ENCODE measurements around the gene CD180.

Gene CD180

DNA sequence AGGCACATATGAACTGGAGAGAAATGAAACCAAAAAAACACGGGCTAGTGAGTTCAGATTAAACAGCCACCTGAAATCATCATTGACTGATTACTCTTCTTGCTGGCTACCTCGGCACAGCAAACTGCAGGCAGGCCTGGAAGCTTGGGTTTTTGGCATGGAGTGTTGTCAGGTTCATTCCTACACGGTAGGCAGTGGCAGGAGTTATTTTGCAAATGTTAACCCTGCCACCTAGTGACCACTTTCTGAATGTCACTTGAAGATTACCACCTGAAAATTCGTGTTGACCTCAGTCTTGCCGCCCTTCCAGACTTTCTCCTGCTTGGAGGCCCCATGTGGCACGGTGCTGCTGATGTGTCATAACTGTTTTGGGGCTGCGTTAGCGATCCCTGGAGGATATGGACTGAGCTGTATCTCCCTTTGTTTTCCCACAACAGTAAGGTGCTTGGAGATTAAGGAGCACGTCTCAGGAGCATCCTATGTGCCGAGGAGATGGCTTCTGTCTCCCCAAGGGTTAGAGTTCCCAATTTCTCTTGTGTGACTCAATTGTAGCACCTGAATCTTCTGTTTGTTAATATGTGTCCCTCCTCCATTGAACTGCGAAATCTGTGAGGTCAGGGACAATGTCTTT lies 12.7 kb upstream of the CD180 start:
- peak; percentile 49 for DNase-seq

DNA sequence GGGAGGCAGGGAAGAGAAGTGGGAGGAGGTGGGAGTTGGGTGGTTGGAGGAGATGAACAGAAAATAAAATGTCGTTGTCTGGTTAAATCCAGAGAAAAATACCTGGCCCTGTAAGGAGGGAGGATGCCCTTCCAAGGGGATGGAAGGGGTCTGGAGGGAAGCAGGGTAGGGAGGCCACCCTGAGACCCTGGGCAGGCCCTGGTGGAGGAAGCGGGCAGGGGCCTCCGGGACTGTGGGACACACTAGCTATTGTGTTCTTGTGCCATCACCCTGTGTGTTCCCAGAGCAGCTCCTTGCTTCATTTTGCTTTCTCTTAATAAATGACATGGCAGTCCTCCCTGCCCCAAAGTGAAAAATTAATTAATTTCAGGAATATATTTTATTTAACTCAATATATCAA lies 11.8 kb upstream of the CD180 start:
- DNase-seq, result no peak

DNA sequence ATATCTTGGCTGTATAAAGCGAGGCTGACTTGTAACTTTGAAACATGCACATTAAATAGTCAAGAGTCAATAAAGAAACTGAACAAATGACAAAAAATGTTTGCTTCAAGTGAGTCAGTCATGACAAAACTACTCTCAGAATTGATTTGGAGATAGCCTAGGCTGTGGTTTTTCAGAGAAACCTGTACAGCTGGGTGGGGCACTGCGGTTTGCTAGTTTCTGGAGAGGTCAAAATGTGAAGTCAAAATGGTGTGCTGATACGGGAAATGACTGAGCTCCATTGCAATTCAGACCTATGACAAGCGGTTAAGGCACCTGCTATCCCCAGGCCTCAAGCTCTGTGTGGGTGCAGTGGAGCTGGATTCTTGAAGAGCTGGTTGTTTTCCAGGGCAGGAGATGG lies 10.3 kb upstream of the CD180 start:
- DNase-seq, result no peak

DNA sequence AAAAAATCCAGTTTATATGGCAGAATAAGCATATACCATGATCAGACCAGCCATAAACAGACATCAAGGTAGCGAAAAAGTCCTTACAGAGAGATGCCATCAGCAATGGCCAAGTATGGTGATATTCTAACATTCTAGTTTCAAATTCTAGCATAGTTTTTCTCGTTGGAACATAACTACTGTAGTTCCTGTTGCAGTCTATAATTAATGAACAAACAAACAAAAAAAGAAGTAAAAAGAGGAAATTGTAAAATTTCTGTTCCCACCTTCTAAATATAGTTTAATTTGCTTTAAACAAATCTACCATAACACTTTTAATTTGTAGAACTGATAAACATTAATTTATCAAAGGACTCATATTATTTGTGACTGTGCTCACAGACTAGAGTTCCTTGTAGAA lies 9.9 kb upstream of the CD180 start:
- DNase-seq, result no peak

DNA sequence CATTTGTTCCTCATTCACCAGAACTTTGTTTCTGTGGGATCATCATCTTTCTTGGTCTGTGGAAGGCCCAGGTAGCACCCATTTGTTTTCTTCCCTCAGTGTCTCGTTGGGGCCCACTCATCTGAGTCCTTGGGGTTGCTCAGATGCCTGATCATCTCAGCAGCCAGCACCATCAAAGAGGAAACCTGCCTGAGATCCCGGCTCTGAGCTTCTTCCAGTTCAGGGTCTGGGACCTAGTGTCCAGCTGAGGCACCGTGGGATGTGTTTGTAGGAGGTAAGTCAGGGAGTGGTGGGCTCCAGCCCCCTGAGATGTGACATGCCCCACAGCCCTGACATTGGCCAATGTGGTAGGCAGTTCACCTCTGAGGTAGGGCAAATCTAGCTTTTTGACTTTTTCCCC lies 9.4 kb upstream of the CD180 start:
- no peak for DNase-seq

DNA sequence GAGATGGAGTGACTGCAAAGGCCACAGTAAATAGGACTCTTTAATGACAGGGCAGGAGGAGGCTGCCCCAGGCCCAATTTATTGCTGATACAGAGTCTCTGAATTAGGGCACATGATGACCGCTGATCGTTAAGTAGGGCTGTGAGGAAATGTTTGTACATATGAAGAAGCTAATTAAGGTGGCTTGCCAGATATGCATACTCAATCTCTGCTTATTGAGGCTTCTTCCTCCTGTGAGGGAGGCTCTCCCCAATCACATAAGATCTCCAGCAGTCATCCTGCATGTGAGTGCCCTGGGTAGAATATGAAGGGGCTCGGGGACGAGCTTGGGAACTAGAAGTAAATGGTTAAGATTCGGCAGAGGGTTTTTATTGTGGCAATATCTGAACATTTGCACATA lies 8.2 kb upstream of the CD180 start:
- DNase-seq, result no peak

DNA sequence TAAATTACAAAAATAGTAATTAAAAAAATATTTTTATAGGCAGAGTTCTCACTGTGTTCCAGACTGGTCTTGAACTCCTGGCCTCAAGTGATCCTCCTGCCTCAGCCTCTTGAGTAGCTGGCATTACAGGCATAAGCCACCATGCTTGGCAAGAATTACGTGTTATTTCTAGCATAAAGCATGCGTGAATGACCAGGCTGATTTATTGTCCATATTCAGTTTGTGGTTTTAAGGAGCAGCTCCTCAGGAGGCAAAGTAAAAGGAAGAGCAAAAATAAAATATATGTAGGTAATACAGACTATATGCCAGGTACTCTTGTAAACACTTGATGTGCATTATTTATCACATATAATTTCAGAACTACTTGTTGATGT lies 7.1 kb upstream of the CD180 start:
- no peak for DNase-seq

DNA sequence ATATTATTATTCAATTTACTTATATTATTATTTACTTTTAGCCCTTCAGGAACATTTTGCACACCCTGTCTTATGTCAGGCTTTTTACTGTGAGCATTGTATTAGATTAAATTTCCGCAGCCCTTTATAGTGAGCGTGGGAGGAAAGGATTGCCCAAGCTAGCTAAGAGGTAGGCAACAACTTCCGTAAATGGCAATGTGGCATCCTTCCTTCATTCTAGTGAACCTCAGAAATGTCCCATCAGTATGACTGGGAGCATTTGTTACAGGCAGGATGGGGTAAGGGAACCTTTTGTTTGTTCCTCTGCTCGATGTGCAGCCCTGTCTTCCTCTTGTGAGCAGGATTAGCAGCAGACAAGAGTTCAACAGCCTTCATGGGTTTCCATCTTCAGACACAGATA lies 6.2 kb upstream of the CD180 start:
- no peak for DNase-seq

DNA sequence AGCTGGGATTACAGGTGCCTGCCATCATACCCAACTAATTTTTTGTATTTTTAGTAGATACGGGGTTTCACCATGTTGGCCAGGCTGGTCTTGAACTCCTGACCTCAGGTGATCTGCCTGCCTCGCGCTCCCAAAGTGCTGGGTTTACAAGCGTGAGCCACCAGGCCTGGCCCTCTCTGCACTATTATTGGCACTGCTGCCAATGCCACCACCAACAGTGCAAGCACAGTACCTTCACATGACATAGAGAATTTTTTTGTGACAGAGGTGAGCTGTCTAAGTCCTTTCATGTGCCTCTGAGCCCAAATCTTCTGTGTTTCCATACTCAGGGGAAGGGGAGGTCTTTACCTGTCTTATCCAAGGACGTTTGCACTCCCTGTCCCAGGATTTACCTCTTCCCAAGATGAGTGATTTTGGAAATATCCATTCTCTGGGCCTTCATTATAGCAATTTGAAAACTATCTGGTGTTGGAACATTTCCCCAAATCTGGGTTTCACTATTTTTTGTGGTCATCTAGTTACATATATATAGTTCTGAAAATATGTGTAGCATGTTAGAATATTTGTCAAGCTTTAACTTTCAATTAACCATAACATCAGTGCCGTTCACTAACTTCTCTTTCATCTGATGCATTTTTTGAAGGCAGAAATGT lies 5.4 kb upstream of the CD180 start:
- DNase-seq, result no peak

DNA sequence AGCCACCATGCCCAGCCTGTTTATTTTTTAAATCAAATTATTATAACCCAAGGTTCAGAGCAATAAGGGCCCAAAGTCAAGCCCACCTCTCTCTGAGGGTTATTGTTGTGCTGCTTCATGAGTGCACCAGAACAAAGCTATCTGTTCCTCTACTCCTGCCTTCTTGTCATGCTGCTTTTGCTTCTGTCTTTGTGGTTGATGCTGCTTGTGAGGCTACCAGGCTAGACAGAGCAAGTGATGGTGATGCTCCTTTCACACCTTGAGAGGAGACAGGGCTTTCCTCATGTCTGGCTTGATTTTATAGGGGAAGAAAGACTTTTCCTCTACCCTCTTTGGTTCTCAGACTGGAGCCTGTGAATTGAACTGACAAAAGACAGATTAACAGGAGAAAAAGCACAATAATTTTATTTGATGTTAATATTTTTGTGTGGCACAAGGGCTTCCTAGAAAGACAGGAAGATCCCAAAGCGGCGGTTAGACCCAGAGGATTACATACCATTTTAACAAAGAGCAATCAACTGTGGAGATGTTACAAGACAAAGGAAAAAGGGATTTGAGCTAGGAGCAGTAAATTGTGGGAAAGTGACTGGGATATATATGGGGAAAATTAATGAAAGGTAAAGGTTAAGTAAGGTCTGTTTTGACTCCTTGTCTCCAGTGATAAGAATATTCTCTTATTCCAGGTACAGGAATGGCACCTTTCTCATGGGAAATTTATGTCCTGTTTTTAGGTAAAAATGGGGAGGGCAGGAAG lies 4.4 kb upstream of the CD180 start:
- no peak for DNase-seq

DNA sequence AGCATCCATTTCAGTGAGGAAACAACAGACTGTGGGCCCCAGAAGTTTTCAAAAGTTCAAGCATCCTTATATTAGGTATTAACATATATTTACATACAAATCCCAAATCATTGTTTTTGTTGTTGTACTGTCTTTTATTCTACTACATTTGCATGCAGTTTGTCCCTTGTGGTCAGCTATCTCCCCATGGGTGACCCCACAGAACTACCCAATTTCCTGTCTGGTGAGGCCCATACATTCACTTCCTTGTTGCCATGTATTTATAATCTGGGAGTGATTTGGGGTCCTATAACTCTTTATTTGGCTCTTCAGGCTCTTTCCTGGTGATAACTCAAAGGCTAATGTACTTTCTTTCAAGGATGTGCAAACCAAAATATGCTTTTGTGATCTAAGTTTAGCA lies 3.3 kb upstream of the CD180 start:
- no peak for DNase-seq

DNA sequence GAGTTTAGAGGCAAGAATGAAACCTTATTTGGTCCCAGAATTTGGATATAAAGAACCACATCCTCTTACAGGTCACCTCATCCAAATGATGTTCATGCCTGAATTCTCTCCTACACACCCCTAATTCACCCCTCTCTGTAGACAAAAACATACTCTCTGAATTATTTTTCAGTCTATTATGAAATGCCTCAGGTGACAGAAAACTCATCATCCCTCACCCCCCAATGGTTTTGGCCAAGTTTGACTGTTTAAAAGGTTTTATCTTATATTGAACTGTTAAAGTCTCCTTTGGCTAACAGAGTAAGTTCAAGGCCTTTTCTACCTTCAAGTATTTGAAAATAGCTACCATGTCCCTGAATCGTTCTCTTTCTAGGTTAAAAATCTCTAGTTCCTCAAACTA lies 2.3 kb upstream of the CD180 start:
- no peak for DNase-seq

DNA sequence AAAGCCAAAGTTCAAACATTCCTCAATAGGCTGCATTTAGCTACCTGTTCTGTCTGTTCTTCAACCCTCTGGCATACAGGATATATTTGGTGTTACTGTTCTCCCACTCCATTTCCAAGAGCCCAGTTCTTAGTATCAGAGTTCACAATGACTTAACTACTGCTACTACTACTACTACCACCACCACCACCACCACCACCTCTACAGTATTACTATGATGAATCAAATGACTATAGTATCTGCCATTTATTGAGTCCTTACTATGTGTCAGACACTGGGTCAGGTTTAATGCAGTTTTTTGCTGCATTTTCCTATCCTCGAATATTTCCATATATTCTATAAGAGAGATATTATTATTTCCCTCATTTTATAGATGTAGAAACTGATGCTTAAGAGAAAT lies 937 bp upstream of the CD180 start:
- DNase-seq, result no peak

DNA sequence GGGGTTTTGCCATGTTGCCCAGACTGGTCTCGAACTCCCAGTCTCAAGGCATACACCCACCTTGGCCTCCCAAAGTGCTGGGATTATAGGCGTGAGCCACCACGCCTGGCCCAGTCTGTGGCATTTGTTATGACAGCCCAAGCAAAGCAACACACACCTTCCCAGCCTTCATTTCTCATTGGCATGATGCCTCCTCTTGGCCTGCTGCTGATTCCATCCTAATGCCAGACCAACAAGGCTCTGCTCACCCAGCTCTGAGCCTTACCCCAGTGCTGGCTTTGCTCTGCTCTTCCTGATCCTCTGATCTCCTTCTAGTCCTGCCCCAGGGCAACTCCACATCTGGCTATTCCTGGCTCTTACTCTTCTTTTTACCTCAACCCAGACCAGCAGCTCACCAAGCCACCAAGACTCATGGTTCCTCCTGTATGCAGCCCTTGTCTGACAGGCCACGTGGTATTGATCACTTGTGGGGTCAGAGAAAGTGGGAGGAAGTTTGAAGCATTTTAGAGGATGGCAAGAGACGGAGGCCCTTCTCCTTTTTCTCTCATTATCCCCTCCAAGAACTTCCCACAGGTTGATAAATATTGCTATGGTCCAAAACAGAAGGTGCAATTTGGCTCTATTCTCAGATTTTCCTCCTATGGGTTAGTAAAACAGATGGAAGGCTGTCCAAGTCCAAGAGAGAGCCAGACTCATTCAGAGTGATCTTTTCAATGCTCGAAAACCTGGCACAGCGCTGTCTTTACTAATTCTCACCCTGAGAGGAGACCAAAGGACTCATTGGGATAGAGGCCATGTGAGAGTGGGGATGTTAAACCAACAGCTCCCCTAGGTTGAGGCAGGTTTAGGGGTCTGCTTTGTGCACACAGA lies 958 bp downstream of the CD180 start:
- no peak for DNase-seq

DNA sequence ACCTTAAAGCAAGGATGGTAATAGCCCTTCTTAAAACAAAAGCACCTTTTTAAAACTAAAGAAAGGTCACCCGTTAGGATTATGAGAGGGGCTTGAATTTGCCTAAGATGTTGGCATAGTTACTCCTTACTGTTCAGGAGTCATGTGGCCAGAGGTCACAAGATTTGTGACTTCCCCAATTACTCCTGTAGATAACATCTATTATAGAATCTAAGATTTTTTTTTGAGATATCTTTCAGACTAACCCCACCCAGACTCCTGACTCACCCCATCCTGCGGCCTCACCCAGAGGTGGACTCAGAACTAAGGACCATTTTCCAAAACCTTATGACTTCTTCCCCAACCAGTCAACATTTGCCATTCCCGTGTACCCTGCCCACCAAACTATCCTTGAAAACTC lies 2.4 kb downstream of the CD180 start:
- no peak for DNase-seq

DNA sequence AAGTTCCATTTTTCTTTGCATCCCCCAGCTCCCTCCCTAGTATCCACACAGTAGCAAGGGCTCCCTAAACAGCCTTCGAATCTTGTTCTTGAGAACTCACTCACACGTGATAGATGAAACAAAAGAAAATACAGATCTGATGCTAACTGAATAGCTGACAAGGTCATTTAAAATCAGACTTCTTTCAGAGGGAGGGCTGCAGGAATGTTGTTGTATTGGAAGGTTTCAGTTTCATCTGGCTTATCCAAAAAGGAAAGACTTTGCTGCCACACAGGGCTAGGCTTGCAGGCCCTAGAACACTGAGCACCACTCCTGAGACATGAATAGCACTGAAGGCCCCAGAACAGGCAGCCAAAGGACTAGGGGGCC lies 3.2 kb downstream of the CD180 start:
- no peak for DNase-seq

DNA sequence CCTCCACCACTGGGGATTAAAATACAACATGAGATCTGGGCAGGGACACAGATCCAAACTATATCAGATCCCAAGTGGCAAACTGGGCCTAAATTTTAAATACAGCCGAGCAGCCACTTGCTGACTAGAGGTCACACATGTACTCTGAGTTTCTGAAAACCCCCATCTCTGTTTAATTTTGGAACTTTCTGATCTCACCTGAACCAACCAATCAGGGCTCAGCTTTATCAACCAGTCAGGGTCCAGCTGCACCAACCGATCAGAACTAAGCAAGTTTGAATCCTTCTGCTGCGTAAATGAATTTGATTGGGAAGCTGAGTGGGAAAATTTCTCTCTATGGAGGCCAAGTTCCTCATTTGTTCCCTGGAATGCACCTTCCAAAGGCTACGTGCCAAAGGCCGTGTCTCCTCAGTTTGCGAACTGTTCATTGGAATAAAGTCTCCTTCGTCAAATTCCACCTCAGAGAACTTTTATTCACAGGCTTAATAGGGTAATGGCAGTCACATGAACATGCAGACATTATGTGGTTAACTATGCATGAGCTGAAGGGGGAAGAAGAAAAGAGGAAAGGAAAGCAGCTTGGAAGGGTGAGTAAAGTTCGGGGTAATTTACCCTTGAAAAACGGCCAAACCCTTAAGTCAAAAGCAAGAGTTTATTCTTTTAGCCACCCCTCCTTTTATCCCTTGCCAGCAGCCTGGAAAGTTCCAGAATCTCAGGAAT lies 3.7 kb downstream of the CD180 start:
- no peak for DNase-seq

DNA sequence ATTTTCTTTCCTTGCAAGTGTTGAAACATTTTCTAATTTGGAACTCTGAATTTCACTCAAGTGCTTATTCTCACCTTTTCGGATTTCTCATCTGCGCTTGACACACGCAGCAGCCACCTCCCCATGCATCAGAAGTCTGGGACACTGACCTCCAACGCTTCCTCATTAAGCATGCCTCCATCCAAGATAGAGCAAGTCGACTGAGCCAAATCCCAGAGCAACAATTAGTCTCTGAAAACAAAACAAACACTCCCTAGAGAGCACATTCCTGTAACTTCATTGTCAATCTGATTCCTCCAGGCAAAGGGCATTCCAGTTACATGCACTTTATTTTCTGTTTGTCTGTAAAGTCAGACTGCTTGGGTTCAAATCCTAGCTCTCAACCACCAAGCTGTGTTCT lies 5.7 kb downstream of the CD180 start:
- no peak for DNase-seq

DNA sequence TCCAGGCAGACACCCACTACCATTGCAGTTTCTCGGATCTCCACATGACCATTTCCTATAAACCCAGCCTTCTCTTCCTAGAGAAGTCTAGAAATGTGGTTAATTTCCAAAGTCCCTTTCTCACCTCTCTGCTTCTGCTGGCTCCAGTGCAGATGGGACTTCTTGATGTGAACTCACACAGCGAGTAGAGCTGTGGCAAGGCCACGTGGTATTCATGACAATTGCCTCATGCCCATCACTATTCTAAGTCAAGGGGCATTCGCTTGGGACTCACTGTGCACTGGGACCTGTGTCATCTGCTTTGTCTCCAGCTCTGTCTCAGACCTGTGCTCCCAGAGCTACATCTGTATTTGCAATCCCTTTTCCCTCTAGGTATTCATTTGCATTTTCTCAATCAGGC lies 6.2 kb downstream of the CD180 start:
- no peak for DNase-seq

DNA sequence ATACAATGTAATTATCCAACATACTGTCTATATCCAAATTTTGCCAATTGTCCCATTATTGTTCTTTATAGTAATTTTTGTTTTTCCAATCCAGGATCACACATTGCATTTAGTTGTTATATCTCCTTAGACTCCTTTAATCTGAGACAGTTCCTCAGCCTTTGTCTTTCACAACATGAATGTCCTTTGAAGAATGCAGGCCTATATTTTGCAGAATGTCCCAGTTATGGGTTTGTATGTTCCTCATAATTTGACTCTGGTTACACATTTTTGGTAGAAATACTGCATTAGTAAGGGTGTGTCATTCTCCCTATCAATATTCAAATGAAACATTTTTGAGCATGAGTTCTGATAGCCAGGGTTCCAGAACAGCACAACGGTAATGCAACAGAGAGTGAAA lies 6.7 kb downstream of the CD180 start:
- DNase-seq, result no peak

DNA sequence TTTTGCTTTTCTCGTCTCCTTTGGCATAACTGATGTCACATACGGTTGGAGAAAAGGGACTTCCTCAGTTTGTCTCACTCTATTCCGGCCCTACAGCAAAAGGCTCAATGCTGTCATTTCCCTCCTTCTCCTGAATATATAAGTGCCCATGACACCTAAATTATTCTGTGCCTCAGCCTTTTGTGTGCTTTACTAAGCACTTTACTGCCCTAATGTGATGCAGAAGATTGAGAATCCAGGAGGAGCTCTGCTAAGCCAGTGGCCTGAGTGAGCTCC lies 7.6 kb downstream of the CD180 start:
- DNase-seq, result no peak

DNA sequence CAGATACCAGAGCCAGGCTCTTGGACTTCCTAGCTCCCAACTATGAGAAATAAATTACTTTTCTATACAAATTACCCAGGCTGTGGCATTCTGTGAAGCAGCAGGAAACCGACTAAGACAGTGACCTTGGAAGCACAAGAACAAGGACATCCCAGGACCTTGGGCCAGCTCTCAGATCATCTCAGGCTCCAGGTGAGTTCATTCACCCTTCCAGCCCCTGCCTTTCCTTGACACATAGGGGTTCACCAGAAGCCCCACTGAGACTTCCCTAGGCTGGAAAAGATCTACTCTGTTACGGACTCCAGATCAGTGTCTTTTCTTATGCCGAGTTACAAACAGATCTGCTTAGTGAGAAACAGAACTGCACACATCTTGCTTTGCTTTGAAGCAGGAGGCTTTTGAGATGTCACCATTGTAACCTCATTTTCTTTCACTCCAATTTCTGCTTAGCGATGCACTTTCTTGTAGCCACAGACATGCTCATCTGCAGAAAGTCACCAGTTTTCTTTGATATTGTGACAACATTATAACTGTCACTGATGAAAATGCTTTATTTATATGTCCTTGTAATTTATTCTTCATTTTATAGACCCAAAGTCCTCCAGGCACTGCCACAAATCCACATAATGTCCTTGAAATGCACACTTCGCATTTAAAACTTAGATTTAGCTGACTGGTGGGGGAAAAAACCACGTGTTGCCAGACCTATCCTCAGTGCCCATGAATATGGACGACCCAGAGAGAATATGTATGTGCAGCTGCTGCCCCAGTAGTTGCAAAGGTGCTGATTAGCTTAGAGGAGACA lies 8.1 kb downstream of the CD180 start:
- no peak for DNase-seq
